Activated CD8-positive, alpha-beta memory T cell treated with anti-CD3 and anti-CD28 coated beads, Interleukin-2, amount 10 ng/mL, durations not matched to agents 7 days and 5 days (primary cell): ENCODE measurements around the gene AGBL4. TPM values are rescaled to one million over a fixed set of nuclear protein-coding genes. Genes with fewer than 3 reads are reported as not detected.
A peak's percentile ranks its signal among the peaks of the same experiment; 100 is the strongest.

Experiments
- ATAC-seq: fragments of 150-1000 bp; cut with Tn5 transposase; one replicate; pipeline ENCODE4 v1.10.0; 2021; ENCODE audit warnings: moderate library complexity
- CTCF ChIA-PET: fragments of 350-600 bp; sonication (Branson Sonifier 250); formaldehyde crosslinking; loops from one replicate; lab custom pipeline; 2021; ENCODE audit warnings: antibody characterized with exemption; lab: Charles Lee
- DNase-seq: peaks from one replicate; pipeline ENCODE4 v3.0.0-alpha.2; 2020
- H3K27ac Mint-ChIP-seq: one replicate; pipeline ENCODE4 v1.8.0; 2021; ENCODE audit warnings: mild to moderate bottlenecking, mixed read lengths
- H3K27me3 Mint-ChIP-seq: one replicate; pipeline ENCODE4 v1.8.0; 2021; ENCODE audit warnings: mixed read lengths
- H3K36me3 Mint-ChIP-seq: one replicate; pipeline ENCODE4 v1.8.0; 2021; ENCODE audit warnings: mild to moderate bottlenecking, mixed read lengths
- H3K4me1 Mint-ChIP-seq: one replicate; pipeline ENCODE4 v1.8.0; 2021; ENCODE audit warnings: mixed read lengths
- H3K4me3 Mint-ChIP-seq: one replicate; pipeline ENCODE4 v1.8.0; 2021; ENCODE audit warnings: mild to moderate bottlenecking, moderate library complexity, mixed read lengths
- H3K9me3 Mint-ChIP-seq: one replicate; pipeline ENCODE4 v1.8.0; 2022; ENCODE audit warnings: low read depth, mixed read lengths
- total RNA-seq, 2 experiments: library from RNA; stranded (reverse); gene quantifications; one replicate each; pipeline ENCODE4 v1.2.3, GENCODE V29; 2021

Gene AGBL4
- total RNA-seq, 2 experiments from 2014 or later: not detected

- H3K9me3 Mint-ChIP-seq: no peaks in the 10 kb centered on the region
- no peak overlapping the region for H3K27ac Mint-ChIP-seq
- H3K36me3 Mint-ChIP-seq: no peaks in the 10 kb centered on the region
- CTCF ChIA-PET: no interaction called here
- DNase-seq: no peak
- no peaks in the 10 kb centered on the region for H3K4me1 Mint-ChIP-seq
- no peaks in the 10 kb centered on the region for H3K27me3 Mint-ChIP-seq
- no peak for ATAC-seq
- H3K4me3 Mint-ChIP-seq: no peak overlapping the region
Observed at GRCh38 chr1:48829446-48829845, 1194.3 kb downstream of the AGBL4 start.

DNA sequence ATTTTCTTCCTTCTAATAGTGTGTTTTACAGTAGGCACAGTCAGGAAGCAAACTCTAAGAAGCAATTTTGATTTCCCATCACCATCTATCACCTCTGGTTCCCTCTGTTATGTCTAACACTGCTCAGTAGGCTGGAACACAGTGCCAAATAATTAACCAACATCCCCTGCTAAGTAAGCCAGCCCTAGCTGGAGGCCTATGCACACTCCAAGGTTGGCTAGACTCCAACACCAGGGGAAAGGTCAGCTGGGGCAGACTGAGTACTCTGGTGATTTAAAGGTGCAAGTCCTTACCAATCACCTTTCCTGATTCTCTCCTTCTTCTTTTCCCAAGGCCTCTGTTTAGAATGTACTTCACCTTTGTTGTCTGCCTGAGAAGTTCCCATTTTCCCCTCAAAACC, 1200.6 kb downstream of the AGBL4 start:
- no peak overlapping the region for H3K4me3 Mint-ChIP-seq
- no peaks in the 10 kb centered on the region for H3K9me3 Mint-ChIP-seq
- ATAC-seq (no peak), DNase-seq (no peak)
- H3K4me1 Mint-ChIP-seq: no peaks in the 10 kb centered on the region
- no peaks in the 10 kb centered on the region for H3K36me3 Mint-ChIP-seq
- H3K27me3 Mint-ChIP-seq: no peaks in the 10 kb centered on the region
- H3K27ac Mint-ChIP-seq: no peak overlapping the region
- CTCF ChIA-PET: no interaction called here

- Mint-ChIP-seq H3K27me3 (no peaks in the 10 kb centered on the region), H3K4me3 (no peak overlapping the region), H3K27ac (no peak overlapping the region), H3K36me3 (no peaks in the 10 kb centered on the region), H3K9me3 (no peaks in the 10 kb centered on the region), H3K4me1 (no peaks in the 10 kb centered on the region)
- CTCF ChIA-PET: no interaction called here
- DNase-seq (no peak), ATAC-seq (no peak)
Observed at GRCh38 chr1:48820491-48820890, 1203.3 kb downstream of the AGBL4 start.

DNA sequence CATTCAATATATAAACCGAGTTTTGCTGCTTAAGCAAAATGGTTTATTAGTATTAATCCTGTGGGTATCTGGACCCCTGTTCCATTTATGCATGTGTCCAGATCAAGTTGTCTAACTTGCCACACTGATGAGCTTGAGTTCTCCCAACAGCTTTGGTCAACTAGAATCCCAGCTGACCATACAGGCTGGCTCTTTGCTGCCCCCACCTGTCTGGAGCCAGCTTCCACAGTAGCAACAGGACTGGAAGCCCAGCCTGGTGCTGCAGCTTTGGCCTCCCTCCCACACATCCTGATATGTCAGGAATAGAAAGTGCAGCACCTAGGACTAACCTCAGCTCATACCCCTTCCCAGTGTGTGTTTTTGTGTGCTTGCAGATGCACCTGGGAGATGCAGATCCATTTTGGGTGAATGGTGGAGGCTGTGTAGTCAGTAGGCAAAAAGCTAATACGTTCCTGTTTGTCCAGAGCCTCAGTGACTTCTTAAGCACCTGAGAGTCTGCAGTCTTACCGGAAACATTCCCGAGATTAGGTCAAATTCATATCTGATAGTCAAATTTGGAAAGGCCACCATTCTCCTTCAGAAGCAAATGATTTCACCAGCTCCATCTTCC, 1206.1 kb downstream of the AGBL4 start:
- no peak for ATAC-seq
- no peaks in the 10 kb centered on the region for H3K27me3 Mint-ChIP-seq
- no peak for DNase-seq

GRCh38 chr1:48810740-48811139, 1213.0 kb downstream of the AGBL4 start:
- Mint-ChIP-seq H3K9me3 (no peaks in the 10 kb centered on the region), H3K36me3 (no peaks in the 10 kb centered on the region), H3K27me3 (no peaks in the 10 kb centered on the region), H3K27ac (no peak overlapping the region), H3K4me1 (no peaks in the 10 kb centered on the region), H3K4me3 (no peak overlapping the region)
- DNase-seq: no peak
- no peak for ATAC-seq
- CTCF ChIA-PET: no interaction called here

More for the DNA sequence above, 1206.1 kb downstream of the AGBL4 start:
- CTCF ChIA-PET: interaction anchor here (1.6 kb wide), 1 partner anchor 140 kb away, joined by 13 read pairs; no protein-coding TSS in a partner anchor
- no peak overlapping the region for H3K4me3 Mint-ChIP-seq
- H3K27ac Mint-ChIP-seq: no peak overlapping the region
- no peaks in the 10 kb centered on the region for H3K36me3 Mint-ChIP-seq
- H3K4me1 Mint-ChIP-seq: no peaks in the 10 kb centered on the region
- H3K9me3 Mint-ChIP-seq: no peaks in the 10 kb centered on the region

- ATAC-seq (no peak), DNase-seq (no peak)
- Mint-ChIP-seq H3K9me3 (no peaks in the 10 kb centered on the region), H3K27me3 (no peaks in the 10 kb centered on the region), H3K36me3 (no peaks in the 10 kb centered on the region), H3K4me1 (no peaks in the 10 kb centered on the region), H3K27ac (no peak overlapping the region), H3K4me3 (no peak overlapping the region)
- CTCF ChIA-PET: no interaction called here
Observed at GRCh38 chr1:48808496-48808895, 1215.3 kb downstream of the AGBL4 start.

DNA sequence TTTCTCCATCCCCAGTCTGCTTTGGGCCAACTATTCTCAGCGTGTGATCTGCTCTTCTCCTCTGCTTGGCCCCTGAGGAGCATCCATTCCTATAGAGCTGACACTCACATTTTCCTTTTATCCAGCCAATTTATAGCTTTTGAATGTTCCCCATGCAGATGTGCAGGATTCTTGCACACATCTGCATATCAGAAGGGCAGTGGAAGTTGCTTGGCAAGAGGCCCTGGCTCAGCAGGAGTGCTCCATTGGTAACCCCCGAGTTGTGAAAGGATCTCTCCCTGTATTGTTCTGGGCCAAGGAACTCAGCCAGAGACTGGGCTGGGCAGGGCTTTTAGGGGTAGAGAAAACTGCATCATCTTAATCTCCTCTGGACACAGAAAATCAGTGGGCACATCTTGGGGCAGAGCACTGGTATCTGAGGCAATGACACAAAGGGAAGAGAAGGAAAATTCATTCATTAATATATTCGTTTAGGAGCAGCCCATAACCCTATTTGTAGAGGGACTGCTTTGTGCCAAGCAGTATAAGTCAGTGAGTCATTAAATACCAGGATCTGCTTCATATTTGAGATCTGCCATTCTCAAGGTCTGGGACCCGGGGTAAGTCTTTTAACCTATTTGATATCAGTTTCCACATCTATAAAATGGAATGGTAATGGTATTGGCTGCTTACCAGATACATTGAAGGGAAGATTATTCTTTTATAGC, 1216.0 kb downstream of the AGBL4 start:
- Mint-ChIP-seq H3K36me3 (no peaks in the 10 kb centered on the region), H3K4me3 (no peak overlapping the region), H3K27me3 (no peaks in the 10 kb centered on the region), H3K4me1 (no peaks in the 10 kb centered on the region), H3K9me3 (no peaks in the 10 kb centered on the region), H3K27ac (no peak overlapping the region)
- DNase-seq: no peak
- CTCF ChIA-PET: no interaction called here
- no peak for ATAC-seq

DNA sequence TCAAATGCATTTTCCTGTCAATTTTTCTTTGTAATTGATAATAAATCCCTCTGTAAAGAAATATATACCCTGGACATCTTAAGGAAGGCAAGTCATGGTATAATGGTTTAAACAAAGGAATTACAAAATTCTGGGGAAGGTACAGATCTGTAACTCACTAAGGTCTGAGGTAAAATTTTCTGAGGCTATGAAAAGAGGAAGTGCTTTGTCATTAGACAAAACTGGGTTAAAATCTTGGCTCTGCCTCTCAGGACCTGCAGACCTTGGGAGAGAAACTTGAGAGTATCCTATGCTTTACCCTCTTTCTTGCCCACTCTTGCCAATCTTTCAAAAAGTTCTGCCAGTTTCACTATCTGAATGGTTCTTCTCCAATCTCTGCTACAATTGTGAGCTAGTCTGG, 1220.3 kb downstream of the AGBL4 start:
- H3K27me3 Mint-ChIP-seq: no peaks in the 10 kb centered on the region
- CTCF ChIA-PET: interaction anchor here (1.4 kb wide), 1 partner anchor 126 kb away, joined by 3 read pairs; no protein-coding TSS in a partner anchor
- no peaks in the 10 kb centered on the region for H3K9me3 Mint-ChIP-seq
- no peaks in the 10 kb centered on the region for H3K4me1 Mint-ChIP-seq
- H3K4me3 Mint-ChIP-seq: no peak overlapping the region
- no peaks in the 10 kb centered on the region for H3K36me3 Mint-ChIP-seq
- H3K27ac Mint-ChIP-seq: no peak overlapping the region
- ATAC-seq (no peak), DNase-seq (no peak)

GRCh38 chr1:48794816-48795215, 1228.9 kb downstream of the AGBL4 start:
- CTCF ChIA-PET: no interaction called here
- DNase-seq: no peak
- H3K36me3 Mint-ChIP-seq: no peaks in the 10 kb centered on the region
- H3K27me3 Mint-ChIP-seq: no peaks in the 10 kb centered on the region
- H3K9me3 Mint-ChIP-seq: no peaks in the 10 kb centered on the region
- no peak overlapping the region for H3K27ac Mint-ChIP-seq
- H3K4me3 Mint-ChIP-seq: no peak overlapping the region
- H3K4me1 Mint-ChIP-seq: peaks cover 2% of the 10 kb centered on the region
- no peak for ATAC-seq

DNA sequence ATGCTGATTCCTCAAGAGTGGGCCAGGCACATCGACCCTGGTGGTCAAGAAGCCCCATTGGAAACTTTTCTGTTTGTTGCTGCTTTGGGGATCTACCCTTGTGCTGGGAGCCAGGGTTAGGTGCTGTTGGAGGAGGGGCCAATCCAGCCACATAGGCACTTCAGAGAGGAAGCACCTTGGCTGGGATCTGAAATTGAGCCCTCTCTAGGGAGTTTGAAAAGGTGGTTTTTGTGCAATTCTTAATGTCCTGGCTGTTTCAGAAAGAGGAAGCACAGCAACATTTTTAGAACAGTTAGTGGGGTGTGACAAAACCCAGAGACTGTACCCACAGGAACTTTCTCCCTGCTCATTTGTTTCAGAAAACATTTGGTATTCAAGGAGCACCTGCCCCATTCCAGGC, 1229.9 kb downstream of the AGBL4 start:
- CTCF ChIA-PET: no interaction called here
- Mint-ChIP-seq H3K36me3 (no peaks in the 10 kb centered on the region), H3K27ac (no peak overlapping the region), H3K27me3 (no peaks in the 10 kb centered on the region), H3K4me1 (peaks cover 6% of the 10 kb centered on the region), H3K9me3 (no peaks in the 10 kb centered on the region), H3K4me3 (no peak overlapping the region)
- DNase-seq (no peak), ATAC-seq (no peak)

- Mint-ChIP-seq H3K27me3 (no peaks in the 10 kb centered on the region), H3K4me1 (peaks cover 6% of the 10 kb centered on the region), H3K27ac (no peak overlapping the region), H3K36me3 (no peaks in the 10 kb centered on the region), H3K9me3 (no peaks in the 10 kb centered on the region), H3K4me3 (no peak overlapping the region)
- ATAC-seq (no peak), DNase-seq (no peak)
- CTCF ChIA-PET: no interaction called here
Observed at GRCh38 chr1:48792961-48793360, 1230.8 kb downstream of the AGBL4 start.

- no peaks in the 10 kb centered on the region for H3K27me3 Mint-ChIP-seq
- ATAC-seq (no peak), DNase-seq (no peak)
- H3K36me3 Mint-ChIP-seq: no peaks in the 10 kb centered on the region
- no peaks in the 10 kb centered on the region for H3K9me3 Mint-ChIP-seq
- peaks cover 6% of the 10 kb centered on the region for H3K4me1 Mint-ChIP-seq
- H3K27ac Mint-ChIP-seq: no peak overlapping the region
- H3K4me3 Mint-ChIP-seq: no peak overlapping the region
- CTCF ChIA-PET: no interaction called here
Observed at GRCh38 chr1:48790397-48790796, 1233.4 kb downstream of the AGBL4 start.

DNA sequence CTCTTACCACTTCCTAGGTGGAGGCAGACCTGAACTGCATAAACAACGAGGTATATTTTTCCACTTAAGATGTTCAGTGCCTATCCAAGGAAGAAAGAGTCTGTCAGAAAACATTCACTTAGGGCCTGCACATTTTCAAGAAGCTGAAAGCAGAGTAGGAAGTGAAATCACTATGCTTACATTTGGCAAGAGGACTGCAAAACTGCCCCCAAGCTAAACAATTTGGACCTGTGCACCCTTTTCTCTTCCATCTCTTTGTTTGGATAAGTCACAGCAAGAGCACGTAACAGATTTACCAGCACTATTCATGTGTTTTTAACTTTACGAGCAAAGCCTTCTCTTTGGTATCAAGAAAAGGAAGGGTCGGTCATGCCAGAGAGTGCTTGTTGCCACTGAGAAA, 1233.9 kb downstream of the AGBL4 start:
- CTCF ChIA-PET: no interaction called here
- H3K27ac Mint-ChIP-seq: peak overlapping the region; percentile 69
- no peak for ATAC-seq

DNA sequence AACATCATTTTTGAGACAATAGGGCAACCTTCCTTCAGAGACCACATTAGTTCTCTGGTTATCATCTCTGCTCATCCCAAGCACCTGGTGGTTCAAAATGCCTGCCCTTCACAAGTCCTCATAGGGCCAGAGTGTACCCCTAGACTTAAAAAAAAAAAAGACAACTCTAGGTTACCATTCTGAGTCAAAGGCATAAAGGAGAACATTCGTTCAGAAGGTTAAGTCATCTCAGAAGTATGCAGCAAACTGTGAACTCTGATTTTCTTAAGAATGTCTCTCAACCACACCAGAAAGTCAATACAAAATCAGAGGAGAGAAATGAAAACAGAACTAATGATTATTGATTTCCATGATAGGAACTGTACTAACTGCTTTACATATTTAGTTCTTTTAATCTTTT, 1237.9 kb downstream of the AGBL4 start:
- DNase-seq (no peak), ATAC-seq (no peak)
- H3K36me3 Mint-ChIP-seq: no peaks in the 10 kb centered on the region
- H3K9me3 Mint-ChIP-seq: peaks cover 2% of the 10 kb centered on the region
- no peaks in the 10 kb centered on the region for H3K27me3 Mint-ChIP-seq
- CTCF ChIA-PET: no interaction called here
- no peak overlapping the region for H3K27ac Mint-ChIP-seq
- H3K4me3 Mint-ChIP-seq: no peak overlapping the region
- peaks cover 6% of the 10 kb centered on the region for H3K4me1 Mint-ChIP-seq

More for the DNA sequence above, 1233.9 kb downstream of the AGBL4 start:
- Mint-ChIP-seq H3K4me1 (peaks cover 6% of the 10 kb centered on the region), H3K27me3 (no peaks in the 10 kb centered on the region), H3K4me3 (no peak overlapping the region), H3K36me3 (no peaks in the 10 kb centered on the region), H3K9me3 (no peaks in the 10 kb centered on the region)
- DNase-seq: no peak
